NCI-H1694 (cell line): Measurements from ENCODE around the gene OR11H6.
"Not testable (repeated sequence)": the region's sequence is repeated elsewhere in the genome, so short reads cannot be mapped to it uniquely, and the experiment has no call there.

Source experiments
- DNase-seq: peaks from one replicate; lab custom pipeline; 2025; lab: John Stamatoyannopoulos, UW

OR11H6 gene, protein sequence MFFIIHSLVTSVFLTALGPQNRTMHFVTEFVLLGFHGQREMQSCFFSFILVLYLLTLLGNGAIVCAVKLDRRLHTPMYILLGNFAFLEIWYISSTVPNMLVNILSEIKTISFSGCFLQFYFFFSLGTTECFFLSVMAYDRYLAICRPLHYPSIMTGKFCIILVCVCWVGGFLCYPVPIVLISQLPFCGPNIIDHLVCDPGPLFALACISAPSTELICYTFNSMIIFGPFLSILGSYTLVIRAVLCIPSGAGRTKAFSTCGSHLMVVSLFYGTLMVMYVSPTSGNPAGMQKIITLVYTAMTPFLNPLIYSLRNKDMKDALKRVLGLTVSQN

DNA sequence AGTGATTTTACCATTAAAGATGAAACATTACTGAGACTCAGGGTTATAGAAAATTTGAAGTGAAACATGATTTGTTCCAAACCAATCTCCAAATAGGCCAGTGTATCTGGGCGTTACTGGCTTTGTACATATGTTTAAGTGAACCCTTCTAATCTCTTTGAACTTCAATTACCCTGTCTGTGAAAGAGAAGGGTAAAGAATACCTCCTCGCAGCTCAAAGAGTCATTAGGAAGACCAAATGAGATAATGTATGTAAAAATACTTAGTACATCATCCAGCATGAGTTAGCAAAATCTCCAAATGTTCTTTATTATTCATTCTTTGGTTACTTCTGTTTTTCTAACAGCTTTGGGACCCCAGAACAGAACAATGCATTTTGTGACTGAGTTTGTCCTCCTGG, at the start of gene OR11H6:
Gene OR11H6, plus strand, starts transcription at position 301 of the 400 bp plus-strand sequence. Its CDS starts 0 bp downstream, at position 301.
- DNase-seq = no peak

DNA sequence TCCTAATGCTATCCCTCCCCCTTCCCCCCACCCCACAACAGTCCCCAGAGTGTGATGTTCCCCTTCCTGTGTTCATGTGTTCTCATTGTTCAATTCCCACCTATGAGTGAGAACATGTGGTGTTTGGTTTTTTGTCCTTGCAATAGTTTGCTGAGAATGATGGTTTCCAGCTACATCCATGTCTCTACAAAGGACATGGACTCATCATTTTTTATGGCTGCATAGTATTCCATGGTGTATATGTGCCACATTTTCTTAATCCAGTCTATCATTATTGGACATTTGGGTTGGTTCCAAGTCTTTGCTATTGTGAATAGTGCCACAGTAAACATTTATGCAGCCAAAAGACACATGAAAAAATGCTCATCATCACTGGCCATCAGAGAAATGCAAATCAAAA, 49.3 kb upstream of the OR11H6 start:
- DNase-seq = not testable (repeated sequence)

DNA sequence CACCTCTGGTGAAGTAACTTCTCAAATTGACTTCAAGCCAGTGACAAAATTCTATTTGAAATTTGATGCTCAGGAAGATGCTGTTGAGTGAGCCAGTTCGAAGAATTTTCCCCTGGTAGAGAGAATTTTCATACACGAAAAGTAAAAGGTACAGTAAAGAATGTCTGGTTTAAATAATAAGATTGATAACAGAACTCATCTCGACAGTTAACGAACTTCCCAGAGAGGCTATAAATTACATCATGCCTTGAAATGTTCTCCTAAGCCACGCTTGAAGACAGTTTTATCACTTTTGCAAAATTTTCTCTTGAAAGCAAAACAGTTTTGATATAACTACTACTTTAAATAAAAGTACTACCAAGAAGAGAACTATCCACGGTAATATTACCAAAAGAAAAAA, 47.2 kb upstream of the OR11H6 start:
- no peak for DNase-seq

DNA sequence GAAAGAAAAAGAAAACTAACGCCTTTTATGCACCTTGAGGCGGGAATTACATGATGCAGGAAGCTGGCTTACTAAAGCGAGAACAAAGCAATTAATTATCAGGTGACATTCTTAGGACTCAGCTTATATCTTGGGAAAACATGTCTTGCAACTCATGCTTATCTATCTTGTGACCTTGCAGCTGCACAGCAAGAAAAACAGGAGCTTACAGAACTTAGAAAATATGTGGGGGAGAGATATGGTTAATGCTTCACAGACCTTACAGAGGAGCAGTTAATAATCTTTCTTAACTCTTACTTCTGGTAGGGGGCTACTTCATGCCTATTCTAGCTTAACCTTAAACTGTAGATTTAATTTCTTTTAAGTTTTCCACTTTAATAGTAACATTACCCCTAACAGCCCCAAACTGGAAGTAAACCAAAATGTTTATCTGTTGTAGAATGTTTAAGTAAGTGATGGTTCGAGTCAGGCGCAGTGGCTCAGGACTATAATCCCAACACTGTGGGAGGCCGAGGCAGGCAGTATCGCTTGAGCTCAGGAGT, 46.0 kb upstream of the OR11H6 start:
- no peak for DNase-seq

DNA sequence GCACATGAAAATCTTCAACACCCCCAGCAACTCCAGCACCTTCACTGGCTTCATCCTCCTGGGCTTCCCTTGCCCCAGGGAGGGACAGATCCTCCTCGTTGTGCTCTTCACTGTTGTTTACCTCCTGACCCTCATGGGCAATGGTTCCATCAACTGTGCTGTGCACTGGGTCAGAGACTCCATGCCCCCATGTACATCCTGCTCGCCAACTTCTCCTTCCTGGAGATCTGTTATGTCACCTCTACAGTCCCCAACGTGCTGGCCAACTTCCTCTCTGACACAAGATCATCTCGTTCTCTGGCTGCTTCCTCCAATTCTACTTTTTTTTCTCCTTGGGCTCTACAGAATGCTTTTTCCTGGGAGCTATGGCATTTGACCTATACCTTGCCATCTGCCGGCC, 44.3 kb upstream of the OR11H6 start:
- no peak for DNase-seq

DNA sequence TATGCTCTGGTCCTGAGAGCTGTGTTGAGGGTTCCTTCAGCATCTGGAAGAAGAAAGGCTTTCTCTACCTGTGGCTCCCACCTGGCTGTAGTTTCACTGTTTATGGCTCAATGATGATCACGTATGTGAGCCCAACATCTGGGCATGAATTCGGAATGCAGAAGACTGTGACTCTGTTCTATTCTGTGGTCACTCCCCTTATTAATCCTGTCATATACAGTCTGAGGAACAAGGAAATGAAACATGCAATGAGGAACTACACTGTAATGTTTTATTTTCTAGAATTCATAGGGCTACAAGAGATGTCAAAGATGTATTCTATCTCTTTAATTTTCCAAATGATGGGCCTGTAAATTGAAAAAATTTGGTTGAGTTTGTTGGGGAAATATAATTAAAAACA, 43.6 kb upstream of the OR11H6 start:
- no peak for DNase-seq

DNA sequence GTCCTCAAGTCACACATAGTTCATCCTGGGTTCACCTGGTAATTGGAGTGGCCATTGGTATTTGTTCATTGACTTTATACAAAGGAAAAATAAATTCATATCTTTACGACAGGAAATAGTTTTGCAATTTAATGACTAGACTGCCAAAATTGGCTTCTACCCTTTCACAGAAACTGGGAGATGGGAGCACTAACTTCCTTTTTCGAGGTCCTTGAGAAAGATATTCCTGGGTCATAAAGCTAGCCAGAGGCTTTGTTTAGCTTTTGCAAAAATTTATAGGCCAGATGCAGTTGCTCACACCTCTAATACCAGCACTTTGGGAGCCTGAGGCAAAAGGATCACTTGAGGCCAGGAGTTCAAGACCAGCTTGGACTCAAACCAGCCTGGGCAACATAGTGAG, 43.0 kb upstream of the OR11H6 start:
- no peak for DNase-seq

DNA sequence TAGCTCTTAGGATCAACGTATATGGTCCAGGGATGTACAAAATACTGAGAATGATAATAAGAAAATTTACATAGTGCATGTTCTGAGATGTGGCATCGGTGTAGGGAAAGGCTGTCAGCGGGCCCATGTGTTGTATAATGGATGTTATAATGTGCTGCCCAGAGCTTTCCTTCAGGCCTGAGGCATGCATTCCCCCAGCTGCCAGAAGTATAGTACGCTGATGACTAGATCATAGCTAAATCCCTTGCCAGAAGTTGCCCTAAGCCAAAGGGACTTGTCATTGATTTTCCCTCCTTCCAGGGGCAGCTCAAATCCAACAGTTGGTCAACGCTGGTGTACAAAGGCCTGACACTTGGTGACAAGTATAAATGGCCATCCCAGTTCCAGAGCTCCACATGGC, 39.3 kb upstream of the OR11H6 start:
- no peak for DNase-seq

DNA sequence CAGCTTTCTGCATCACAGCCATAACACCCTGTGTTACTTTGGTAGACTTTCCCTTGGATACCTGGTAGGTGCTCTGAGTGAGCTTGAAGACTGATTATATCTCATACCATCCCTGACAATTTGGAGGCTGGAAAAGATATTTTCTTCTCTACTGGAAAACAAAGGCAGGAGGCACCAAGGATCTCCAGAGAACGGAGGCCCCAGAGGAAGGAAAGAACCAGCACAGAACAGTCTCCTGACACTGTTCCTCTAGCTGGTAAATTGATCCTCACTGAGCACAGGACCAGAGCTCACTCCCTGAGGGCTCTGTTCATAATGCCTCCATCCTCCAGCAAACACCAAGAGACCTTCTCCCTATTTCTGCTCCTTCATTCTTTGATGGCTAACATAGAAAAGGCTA, 32.9 kb upstream of the OR11H6 start, which contains the start of gene OR11G2:
Gene OR11G2, plus strand, starts transcription at position 301 of the 400 bp plus-strand sequence. CDS start 6,542 bp downstream, outside the sequence.
- DNase-seq = no peak

DNA sequence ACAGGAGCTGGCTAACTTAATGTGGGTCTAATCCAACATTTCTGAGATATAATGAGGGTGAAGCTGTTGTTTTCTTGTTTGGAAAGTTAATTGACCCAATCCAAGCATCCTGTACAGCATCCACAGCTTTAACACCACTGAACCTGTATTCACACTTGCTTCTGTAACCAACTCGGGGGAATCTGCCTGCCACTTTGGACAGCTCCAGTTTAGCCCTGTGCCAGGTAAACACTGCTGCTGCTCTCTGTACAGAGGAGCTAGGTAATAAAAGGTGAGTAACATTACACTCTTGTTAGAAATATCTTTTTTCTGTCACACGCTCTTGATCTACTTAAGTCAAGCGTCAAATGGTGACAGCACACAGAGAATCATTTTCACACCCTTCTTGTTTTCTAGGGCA, 32.1 kb upstream of the OR11H6 start:
- DNase-seq = no peak

DNA sequence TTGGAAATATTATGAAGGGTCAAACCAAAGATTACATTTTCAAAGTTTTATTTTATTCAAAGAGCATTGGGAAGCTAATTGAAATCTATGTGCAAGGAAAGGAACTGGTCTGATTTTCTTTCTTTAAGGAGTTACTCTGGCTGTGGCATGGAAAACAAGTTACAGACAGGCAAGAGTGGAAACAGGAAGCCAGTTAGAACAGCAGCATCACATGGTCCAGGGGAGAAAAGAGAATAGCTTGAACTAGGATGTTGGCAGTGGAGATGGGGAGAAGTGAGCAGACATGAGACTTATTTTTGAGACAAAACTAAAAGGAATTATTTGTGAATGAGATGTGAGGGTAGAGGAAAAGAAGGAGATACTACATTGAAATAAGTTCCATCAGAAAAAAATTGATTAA, 29.4 kb upstream of the OR11H6 start:
- no peak for DNase-seq

DNA sequence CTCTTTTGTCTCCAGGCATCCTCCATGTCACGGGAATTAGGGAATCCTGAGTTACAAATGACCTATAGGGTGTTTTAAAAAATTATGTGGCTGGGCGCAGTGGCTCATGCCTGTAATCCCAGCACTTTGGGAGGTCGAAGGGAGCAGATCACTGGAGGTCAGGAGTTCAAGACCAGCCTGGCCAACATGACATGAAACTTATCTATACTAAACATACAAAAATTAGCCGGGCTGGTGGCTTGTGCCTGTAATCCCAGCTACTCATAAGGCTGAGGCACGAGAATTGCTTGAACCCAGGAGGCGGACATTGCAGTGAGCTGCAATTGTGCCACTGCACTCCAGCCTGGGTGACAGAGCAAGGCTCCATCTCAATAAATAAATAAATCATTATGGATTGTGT, 28.3 kb upstream of the OR11H6 start:
- DNase-seq = not testable (repeated sequence)

DNA sequence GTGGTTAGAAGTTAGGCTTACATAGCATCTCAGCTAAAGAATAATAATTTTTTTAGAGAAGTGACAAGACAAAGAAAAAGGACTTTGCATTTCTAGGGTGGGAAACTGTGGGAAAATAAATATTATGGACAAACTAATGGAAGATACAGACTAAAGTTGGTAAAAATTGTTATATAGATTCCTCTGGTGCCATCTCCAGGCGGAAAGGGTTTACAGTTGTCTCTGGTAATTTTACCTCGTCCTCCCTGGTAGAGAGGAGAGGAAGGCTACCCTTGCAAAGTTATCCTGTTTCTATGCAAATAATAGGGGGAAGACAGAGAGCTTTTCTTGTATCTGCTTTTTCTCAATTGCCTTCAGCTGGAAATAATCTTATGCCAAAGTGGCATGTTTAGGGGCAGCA, 27.6 kb upstream of the OR11H6 start:
- DNase-seq = no peak

DNA sequence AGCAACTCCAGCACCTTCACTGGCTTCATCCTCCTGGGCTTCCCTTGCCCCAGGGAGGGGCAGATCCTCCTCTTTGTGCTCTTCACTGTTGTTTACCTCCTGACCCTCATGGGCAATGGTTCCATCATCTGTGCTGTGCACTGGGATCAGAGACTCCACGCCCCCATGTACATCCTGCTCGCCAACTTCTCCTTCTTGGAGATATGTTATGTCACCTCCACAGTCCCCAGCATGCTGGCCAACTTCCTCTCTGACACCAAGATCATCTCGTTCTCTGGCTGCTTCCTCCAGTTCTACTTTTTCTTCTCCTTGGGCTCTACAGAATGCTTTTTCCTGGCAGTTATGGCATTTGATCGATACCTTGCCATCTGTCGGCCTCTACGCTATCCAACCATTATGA, 26.1 kb upstream of the OR11H6 start:
- DNase-seq = no peak

DNA sequence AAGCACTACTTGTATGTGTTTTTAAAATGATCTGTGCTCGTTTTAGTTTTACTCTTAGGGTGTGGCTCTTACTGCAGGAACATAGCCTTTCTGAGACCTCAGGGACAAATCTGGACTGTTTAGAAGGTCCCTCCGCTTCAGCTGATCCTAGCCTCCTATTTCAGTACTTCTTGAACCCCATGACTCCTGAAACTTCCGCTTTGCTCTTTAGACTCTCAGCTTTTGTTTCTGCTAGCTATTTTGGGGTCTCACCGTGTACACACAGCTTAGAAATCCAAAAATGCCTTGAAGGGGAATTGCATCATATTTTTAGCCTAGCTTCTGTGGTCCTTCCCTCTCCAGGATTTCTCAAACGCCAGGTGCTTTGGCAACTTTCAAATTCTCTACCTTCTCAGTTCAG, 24.5 kb upstream of the OR11H6 start:
- no peak for DNase-seq

DNA sequence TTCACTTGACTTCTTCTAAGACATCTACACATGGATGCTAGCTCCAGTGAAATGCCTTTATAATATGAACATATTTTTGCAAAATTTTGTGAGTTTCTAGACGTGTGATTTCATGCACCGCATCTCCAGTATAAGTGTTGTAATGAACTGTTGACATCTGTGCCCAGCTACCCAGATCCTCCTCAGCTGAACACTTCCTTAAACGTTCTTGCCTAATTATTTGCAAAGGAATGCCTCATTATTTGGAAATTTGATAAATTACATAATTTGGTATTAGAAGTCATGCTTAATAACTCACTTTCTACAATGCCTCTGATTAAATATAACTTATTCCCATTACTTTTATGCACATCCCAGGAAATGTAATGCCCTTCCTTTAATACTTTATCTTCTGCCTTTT, 18.8 kb upstream of the OR11H6 start:
- no peak for DNase-seq

DNA sequence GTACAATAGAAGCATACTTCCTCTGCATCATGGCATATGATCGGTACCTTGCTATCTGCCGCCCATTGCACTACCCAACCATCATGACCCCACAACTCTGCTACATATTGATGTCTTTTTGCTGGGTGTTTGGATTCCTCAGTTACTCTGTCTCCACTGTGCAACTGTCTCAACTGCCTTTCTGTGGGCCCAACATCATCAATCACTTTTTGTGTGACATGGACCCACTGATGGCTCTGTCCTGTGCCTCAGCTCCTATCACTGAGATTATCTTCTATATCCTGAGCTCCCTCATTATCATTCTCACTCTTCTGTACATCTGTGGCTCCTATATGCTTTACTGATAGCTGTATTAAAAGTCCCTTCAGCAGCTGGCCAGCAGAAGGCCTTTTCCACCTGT, 13.9 kb upstream of the OR11H6 start:
- no peak for DNase-seq

DNA sequence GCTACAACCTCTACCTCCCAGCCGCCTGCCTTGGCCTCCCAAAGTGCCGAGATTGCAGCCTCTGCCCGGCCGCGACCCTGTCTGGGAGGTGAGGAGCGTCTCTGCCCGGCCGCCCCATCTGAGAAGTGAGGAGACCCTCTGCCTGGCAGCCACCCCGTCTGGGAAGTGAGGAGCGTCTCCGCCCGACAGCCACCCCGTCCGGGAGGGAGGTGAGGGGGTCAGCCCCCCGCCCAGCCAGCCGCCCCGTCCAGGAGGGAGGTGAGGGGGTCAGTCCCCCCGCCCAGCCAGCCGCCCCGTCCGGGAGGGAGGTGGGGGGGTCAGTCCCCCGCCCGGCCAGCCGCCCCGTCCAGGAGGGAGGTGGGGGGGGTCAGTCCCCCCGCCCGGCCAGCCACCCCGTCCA, 11.1 kb upstream of the OR11H6 start:
- not testable (repeated sequence) for DNase-seq

DNA sequence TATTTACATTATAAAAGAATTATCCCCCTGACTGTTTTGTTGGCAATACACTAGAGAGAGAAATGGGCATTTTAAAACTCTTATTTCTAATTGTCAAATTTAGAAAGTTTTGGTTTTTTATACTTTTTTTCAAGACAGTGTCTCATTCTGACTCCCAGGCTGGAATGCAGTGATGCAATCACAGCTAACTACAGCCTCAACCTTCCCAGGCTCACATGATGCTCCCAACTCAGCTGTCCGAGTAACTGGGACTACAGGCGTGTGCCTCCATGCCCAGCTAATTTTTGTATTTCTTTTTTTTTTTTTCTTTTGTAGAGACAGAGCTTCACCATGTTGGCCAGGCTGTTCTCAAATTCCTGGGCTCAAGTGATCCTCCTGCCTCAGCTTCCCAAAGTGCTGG, 8.3 kb upstream of the OR11H6 start:
- DNase-seq = no peak

DNA sequence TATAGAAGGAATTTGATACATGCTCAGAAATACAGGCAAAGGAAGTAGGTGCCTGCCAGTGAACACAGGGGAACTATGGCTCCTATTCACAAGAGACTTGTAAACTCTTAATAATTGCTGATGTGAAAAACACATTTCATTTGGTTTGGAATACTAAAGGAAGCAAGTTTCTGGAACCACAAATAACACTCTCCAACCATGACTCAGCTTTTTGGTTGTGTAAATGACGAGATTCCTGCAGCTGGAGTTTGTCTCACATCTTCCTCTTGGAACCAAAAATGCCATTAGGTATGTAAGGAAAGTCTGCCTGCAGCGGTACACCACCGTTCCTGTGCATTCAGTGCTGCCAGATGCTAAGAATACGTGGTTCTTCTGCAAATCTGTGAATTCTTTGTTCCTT, 4.5 kb upstream of the OR11H6 start:
- no peak for DNase-seq

DNA sequence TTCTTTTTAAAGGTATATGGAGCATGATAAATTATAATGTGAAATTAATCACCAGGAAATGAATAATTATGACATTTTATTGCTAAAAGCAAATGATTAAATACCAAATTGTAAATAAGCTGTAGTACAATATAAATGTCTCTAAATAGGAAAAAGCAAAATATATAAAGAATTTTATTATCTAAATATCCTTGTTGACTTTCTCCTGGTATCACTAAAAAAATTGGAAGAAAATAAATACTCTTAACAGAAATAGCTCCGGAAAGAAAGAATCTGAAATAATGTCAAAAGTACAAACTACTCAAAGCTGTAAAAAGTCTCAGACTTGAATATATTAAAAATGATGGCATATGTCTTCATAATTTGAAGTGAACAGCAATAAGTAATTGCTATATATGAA, 5.2 kb downstream of the OR11H6 start, which contains the start of gene OR11H7:
Gene OR11H7, plus strand, starts transcription at position 301 of the 400 bp plus-strand sequence.
- DNase-seq = no peak

DNA sequence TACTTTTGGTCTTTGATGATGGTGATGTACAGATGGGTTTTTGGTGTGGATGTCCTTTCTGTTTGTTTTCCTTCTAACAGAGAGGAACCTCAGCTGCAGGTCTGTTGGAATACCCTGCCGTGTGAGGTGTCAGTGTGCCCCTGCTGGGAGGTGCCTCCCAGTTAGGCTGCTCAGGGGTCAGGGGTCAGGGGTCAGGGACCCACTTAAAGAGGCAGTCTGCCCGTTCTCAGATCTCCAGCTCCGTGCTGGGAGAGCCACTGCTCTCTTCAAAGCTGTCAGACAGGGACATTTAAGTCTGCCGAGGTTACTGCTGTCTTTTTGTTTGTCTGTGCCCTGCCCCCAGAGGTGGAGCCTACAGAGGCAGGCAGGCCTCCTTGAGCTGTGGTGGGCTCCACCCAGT, 11.9 kb downstream of the OR11H6 start:
- DNase-seq = not testable (repeated sequence)

DNA sequence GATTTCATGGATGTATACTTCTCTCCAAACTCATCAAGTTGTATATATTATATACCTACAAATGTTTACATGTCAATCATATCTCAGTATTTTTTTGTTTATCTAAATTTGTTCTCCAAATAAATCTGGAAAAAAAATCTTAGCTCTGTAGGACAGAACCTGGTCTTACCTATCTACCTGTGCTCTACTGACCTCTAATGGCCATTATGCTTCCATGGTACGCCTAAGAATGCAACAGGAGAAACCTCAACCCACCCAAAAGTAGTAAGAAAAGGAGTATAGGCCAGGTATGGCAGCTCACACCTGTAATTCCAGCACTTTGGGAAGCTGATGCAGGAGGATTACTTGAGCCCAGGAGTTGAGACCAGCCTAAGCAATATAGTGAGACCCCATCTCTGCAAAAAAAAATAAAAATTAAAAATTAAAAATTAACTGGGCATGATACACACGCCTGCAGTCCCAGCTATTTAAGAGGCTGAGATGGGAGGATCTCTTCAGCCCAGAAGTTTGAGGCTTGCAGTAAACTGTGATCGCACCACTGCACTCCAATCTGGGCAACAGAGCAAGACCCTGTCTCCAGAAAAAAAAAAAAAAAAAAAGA, 24.2 kb downstream of the OR11H6 start:
- no peak for DNase-seq
